NCI-H526 treated with DMSO at 0.1 percent for 48 hours (cell line): ENCODE measurements around the gene KAT2B.
A peak's percentile ranks its signal among the peaks of the same experiment; 100 is the strongest.
"Not testable (repeated sequence)": the region's sequence is repeated elsewhere in the genome, so short reads cannot be mapped to it uniquely, and the experiment has no call there.

ENCODE experiments used
- DNase-seq: peaks from one replicate; lab custom pipeline; 2025; lab: John Stamatoyannopoulos, UW

Gene KAT2B

DNA sequence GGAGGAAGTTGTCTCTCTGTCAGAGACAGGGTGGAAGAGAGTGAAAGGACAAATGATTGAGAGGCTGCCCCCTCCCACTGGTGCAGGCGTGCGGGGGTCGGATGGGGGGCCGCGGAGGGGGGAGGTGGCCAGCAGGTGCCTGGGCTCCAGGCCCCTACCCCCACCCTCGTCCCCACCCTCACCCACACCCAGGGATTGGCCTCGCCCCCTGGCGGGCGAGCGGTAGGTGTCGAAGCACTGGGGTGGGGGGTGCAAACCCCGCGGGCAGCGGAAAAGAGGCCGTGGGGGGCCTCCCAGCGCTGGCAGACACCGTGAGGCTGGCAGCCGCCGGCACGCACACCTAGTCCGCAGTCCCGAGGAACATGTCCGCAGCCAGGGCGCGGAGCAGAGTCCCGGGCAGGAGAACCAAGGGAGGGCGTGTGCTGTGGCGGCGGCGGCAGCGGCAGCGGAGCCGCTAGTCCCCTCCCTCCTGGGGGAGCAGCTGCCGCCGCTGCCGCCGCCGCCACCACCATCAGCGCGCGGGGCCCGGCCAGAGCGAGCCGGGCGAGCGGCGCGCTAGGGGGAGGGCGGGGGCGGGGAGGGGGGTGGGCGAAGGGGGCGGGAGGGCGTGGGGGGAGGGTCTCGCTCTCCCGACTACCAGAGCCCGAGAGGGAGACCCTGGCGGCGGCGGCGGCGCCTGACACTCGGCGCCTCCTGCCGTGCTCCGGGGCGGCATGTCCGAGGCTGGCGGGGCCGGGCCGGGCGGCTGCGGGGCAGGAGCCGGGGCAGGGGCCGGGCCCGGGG, at the start of gene KAT2B:
KAT2B (plus strand) TSS at position 682 of the 783 bp plus-strand sequence; CDS start at position 714, 32 bp downstream.
- DNase-seq = peak; percentile 79

DNA sequence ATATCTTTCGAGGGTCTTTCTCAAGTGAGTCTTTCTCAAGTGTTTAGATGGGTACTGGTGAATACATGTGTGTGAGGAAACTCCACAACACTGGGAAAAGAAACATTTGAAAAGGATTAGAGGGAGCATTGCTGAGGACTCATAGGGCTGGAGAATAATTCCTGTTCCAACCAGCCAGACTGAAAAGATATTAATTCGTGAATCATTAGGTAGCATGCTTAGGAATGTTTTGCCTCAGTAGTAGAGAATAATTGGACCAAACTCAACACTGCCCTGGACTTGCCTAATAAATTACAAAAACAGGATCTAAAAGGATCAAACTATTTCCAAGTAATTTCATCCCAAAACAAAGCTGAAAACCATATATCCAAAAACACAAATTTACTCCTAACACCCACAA, 45.5 kb upstream of the KAT2B start:
- DNase-seq = no peak

DNA sequence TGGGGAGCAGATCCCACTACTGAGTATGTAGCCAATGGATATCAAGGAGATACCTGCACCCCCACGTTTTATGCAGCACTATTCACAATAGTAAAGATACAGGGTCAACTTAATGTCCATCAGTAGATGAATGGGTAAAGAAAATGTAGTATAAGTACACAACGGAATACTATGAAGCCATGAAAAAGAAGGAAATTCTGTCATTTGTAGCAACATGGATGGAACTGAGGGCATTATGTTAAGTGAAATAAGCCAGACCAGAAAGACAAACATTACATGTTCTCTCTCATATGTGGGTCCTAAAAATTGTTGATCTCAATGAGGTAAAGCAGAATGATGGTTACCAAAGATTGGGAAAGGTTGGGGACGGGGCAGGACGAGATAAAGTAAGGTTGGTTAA, 42.7 kb upstream of the KAT2B start:
- DNase-seq = no peak

DNA sequence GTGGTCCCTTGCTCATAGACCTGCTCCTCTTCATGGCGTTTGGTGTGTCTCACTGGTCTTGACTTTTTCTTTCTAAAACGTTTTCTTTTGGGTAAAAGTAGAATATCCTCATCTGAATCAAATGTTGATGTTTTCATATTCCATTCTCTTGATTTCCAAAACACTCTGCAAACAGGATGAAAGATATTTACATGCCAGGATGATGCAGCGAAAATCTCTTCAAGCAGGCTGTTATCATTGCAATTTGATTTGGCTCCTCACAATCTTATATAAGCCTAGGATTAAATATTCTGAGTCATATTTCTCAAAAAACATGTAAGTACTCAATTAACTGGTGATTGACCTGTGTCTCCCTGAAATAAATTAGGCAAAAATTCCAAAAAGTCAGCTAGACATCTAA, 38.3 kb upstream of the KAT2B start:
- DNase-seq = no peak

DNA sequence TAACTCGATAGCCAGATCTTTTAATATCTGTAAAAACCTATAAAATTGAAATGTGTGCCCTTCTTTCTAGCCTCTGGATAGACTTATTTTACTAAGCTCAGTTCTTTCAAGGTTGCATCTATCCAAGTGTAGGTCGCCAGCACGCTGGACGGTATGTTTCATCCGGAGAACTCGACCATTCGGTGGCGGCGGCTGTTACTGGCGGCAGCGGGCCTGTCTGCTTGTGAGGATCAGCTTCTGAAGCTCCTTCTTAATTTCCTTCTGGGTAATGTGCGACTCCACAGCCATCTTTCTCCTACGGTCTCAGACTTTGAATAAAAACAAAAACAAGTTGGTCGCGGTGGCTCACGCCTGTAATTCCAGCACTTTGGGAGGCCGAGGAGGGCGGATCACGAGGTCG, 32.3 kb upstream of the KAT2B start:
- DNase-seq = no peak

DNA sequence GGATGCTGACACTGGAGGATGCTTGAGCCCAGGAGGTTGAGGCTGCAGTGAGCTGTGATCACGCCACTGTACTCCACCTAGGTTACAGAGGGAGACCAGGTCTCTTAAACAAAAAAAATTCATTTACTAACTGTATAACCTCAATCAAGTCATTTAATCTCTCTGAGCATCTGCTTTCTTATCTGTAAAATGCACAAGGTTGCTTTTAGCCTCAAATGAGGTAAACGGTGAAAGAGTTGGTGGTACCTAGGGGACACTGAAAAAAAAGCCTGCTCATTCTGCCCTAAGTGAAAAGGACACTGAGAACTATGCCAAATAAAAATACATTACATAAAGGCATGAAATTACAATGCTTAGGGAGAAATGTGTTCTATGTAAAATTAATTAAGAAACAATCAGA, 31.6 kb upstream of the KAT2B start:
- DNase-seq = no peak

DNA sequence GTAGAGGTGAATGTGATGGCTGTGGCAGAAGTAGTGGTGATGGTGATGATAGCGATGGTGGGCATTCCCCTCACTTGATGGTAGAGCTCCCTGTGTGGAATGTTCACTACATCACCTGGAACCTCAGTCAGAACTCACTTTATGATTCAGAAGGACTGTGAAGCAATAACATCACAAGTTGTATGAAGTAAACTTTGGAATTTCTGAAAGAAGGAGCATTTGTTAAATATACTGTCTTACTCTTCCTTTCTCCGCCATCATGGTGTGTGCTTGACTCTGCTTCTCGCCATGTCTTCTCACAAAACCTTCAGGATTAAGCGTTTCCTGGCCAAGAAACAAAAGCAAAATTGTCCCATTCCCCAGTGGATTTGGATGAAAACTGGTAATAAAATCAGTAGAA, 28.1 kb upstream of the KAT2B start, which contains the start of gene PP2D1:
PP2D1 (minus strand) TSS at position 101 of the 400 bp plus-strand sequence. CDS start 192 bp downstream, outside the sequence.
- DNase-seq = no peak

DNA sequence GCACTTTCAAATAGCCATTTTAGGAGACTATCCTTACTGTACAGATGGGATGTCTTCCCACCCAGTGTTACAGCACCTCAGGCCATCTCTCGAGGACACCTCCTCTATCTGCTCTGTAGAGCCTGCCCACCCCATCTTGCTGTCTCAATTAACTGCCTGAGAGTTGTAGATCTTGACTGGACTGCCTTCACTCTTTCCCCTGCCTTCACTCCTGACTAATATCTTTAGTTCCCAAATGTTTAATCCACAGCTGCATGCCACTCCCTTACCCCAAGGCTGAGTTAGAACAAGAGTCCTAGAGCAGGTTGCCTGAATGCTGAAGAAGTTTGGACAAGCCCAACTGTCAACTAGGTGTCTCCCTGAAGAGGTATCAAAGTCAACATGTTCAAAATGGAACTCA, 26.9 kb upstream of the KAT2B start:
- no peak for DNase-seq

DNA sequence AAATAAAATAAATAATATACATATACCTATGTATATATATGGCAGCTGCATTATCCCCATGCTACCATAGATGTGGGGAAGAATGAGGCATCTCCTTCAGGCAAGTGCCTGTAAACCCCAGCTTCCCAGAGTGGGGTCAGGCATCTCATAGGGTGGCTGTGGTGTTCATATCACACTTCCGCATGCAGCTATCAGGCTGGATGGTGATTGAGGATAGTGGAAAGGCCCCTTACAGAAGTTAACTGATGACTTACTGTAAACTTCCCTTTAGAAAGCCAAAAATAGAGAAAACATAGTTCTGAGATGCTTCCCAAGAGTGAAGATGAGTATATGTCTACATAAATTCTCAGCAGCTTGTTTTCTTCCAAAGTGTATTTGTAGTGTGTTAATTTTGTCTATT, 24.7 kb upstream of the KAT2B start:
- DNase-seq = no peak

DNA sequence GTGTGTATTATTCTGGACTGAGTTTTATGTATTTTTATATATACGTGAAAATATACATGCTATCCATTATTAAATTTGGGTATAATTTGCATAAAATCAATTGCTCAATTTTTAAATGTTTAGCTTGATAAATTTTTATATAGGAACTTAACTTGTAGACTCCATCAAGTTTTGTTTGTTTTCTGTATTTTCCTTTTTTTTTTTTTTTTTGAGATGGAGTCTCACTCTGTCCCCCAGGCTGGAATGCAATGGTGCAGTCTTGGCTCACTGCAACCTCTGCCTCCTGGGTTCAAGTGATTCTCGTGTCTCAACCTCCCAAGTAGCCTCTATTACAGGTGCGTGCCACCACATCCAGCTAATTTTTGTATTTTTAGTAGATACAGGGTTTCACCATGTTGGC, 24.2 kb upstream of the KAT2B start:
- DNase-seq = not testable (repeated sequence)

DNA sequence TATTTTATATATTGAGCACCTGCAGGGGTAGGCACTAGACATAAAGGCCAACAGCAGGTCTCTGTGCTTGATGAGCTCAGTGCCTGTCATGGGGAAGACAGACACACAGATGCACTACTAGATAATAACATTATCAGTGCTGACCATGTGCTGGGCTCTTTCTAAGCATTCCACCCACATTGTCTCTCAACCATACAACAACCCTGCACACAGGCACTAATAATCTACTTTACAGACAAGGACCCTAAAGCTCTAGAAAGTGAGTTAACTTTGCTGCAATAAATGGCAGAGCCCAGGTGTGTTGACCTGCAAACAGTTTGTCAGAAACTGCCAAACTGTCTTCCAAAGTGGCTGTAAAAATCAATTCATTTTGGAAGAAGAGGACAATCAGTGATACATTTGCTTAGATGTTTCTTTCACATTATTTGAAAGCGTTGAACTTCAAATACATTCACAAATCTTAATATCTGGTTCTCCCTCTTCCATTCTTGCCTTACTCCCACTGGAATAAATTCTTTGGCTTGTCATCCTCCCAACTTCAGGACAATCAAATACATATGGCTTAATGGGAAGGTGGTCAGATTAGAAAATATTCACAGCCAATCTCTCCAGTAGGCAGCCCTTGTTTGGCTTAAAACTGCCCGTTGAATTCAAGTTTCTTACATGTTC, 17.2 kb upstream of the KAT2B start:
- no peak for DNase-seq

DNA sequence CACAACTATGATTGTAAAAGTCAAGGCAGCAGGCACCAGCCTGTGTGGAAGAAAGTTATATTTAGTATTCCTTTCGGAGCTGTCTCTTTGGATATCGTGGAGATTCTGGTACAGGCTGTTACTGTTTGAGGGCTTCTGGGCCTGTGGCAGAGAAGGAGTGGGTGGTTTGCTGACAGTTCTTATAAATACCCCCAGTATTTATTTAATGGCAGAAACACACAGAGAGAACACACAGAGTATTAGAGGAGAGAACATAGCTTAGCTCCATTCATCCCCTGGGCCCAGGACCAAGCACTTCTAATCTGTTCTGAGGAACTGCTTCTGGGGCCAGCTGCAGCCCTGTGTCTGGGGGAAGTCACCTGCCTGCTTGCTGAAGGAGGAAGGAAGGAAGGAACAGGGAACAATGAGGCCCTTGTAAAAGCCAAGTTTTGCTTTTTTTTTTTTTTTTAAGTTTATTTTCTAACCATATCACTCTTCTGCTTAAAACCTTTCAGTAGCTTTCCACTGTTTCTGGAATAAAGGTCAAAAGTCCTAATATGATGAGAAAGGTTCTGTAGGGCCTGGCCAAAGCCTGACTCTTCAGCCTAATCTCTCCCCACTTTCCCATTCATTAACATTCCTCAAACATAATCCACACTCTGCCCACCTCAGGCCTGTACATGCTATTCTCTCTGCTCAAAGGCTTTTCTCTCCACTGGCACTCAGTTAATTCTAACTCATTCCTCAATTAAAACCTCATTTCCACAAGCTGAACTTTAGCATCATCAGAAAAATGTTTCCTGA, 16.4 kb upstream of the KAT2B start:
- DNase-seq = no peak

DNA sequence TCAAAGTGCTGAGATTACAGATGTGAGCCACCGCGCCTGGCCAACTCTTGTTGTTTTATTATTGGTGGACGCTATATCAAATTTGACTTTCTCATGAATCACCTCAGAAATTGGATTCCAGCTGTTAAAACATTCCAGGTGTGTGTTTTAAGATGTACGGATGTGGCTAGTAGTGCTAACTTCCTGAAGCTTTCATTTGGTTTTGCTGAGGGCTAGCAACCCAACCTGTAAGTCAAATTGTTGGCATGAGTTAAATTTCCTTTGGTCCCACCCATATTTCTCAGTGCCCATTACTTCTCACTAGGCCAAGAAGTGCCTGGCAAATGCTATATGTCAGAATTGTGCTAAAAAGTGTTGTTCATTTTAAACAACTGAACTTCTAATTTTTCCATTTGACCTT, 13.1 kb upstream of the KAT2B start:
- DNase-seq = no peak

DNA sequence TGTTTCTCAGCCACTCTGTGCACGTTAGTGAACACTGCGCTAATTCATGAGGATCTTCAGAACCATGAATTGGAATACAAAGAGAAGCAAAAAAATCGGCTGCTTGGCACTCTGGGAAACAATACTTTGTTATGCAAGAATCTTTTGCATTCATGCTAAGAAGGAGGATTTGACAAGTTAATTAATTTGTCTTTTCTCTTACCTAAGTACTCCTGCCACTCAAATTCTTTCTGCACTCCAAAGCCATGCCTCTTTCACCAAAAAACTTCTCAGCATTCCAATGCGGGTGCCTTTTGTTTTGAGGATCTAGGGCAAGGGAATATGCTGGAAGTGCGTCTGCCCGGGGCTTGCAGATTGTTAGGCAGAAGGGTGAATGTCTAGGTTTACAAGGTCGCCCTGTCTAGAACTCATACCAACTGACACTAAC, 11.3 kb upstream of the KAT2B start:
- DNase-seq = no peak

DNA sequence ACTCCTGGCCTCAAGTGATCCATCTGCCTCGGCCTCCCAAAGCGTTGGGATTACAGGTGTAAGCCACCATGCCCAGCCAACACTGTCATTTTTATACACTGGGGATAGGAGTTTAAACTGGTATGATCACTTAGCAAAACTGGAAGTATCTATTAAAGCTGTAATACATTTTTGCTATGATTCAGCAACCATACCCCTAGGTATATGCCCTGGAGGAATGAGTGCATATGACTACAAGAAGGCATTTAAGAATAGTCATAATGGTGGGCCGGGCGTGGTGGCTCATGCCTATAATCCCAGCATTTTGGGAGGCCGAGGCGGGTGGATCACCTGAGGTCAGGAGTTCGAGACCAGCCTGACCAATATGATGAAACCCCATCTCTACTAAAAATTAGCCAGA, 8.3 kb upstream of the KAT2B start:
- not testable (repeated sequence) for DNase-seq

DNA sequence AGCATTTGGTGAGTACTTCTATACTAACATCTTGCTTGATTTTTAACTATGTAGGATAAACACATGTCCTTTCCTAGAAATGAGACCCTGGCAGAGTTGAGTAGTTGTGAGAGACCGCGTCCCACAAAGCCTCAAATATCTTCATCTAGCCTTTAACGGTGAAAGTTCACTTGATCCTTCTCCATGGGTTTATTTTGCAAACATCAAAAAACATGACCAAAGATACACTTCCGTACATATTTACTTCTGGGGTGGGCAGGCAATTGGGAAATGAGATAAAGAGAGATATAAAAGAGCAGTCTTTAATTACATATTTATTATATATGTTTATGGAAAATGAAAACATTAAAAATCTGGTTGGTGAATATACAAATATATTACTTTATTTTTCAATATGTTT, 5.2 kb upstream of the KAT2B start:
- DNase-seq = no peak

DNA sequence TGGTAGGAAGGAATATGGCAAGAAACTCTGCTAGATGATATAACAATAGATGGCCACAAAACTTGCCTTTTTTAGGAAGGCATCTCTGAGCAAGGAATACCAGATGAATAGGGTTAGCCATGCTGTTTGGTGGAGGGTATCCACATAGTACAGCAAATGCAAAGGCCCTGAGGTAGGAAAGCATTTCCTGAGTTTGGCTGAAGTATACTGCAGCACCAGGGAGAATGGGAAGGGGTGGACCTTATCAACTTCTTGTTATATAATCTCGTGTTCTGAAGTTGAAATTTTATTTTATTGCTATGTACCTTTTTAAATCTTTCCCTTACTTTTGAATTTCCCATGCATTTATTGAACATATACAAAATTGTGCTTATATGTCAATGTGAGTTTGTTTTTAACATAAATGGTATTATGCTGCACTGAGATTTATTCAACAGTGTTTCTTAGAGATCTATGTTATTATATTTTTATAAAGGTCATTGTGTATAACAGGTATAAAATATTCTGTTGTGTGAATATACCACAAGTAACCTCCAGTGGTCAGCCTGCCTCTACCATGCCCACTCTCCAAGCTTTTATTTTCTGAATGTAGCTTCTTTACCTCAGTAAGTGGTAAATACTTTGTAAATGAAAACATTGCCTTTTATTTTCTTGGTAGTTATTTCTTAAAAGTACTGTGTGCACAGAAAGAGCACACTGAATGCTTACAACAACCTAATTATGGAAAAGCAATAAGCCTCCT, 2.8 kb upstream of the KAT2B start:
- DNase-seq = no peak

DNA sequence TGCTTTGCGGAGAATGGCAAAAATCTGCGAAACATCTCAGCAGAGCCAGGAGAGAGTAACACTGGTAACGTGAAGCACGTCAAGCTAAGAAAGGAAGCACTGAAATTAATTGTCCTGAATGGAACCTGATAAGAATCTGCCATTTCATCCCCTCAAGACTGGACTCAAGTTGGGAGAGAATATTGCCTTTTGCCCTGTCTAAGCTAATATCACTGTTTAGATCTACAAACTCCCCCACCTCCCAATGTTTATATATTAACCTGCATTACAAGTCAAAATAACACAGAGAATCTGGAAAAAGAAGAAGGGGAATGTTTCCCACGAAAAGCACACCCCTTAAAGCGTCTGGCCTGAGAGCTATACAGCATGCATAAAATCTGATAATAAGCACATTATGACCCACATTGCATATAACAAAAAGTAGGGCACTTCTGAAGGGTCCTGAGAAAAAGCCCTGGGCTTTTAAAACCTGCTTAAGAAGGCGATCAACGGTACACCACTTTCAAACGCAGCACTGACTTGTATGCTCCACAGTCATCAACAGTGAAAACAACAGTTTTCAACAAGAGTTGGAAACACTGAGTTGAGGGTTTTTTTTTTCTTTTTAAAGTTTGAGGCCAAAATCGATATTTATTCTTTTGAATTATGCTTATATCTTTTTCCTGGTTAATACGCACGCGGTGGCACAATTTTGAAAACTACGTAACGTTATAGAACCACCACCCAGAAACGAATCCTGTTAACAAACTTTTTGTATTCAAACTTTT, 1.4 kb upstream of the KAT2B start:
- peak; percentile 45 for DNase-seq

DNA sequence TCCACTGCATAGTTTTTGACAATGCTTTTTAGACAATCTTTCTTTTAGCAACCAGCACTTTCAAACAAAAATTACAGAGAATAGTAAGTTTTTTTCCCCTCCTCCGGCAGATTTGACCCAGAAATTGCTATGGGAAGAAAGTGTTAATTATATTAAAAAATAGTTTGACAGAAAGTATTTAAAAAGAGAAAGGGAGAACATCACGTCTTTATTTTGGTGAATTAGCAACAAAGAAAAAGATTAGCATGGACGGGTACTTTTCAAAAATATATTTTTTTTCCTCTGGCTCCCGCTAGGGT, 831 bp upstream of the KAT2B start:
- no peak for DNase-seq

DNA sequence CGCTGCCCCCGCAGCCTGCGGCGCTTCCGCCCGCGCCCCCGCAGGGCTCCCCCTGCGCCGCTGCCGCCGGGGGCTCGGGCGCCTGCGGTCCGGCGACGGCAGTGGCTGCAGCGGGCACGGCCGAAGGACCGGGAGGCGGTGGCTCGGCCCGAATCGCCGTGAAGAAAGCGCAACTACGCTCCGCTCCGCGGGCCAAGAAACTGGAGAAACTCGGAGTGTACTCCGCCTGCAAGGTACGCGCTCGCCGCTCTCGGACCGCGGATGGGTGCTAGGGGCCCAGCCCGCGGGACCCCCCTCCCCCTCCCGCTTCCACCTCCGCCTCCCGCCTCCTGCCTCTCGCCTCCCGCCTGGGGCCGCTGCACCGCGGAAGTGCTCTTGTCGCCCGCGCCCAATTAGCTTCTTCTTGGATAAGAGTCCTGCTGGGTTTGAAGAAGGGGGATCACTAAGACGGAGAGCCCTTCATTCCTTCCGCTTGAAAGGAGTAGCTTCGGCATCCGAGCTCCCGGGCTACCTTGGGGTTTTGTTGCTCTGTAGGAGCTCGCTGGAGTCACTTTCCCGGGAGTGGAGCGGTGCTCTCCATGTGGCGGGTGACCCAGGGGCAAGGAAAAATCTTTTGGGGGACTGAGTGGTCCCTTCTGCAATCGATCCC, 426 bp downstream of the KAT2B start:
- peak; percentile 62 for DNase-seq

DNA sequence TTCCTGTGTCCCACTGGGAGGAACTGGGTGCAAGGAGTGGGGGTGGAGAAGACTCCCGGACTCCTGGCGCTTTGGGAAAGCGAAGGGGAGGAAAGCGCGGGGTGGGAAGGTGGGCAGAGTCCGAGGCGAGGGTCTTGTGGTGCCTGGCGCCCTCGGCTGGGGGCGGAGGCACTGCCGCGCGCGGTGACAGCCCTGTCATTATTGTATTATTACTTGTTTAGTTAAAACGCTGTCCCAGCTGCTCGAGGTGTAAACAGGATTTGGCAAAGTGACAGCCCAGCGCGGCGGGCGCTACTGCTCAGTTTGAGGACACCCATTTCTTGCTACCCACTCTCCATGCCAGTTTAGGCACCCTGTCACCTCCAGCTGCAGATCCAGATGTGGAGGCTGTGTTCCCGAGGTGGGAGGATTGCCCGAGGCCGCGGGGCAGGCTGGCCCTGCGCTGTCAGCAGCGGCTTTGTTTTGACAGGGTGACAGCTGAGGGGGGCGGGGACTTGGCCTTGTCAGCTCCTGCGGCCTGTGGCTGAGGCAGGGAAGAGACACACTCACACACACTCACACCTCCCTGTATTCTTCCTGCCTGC, 1.0 kb downstream of the KAT2B start:
- DNase-seq = peak; percentile 48
